Inflammatory macrophage treated with lipopolysaccharide for 1 hour (primary cell): Measurements from ENCODE around the gene ZBTB32.
"Not testable (repeated sequence)": the region's sequence is repeated elsewhere in the genome, so short reads cannot be mapped to it uniquely, and the experiment has no call there.

Experiments used
- DNase-seq, 2 donors: peaks; one replicate each; pipeline ENCODE4 v3.0.0-alpha.2; 2020 to 2022

ZBTB32 gene

DNA sequence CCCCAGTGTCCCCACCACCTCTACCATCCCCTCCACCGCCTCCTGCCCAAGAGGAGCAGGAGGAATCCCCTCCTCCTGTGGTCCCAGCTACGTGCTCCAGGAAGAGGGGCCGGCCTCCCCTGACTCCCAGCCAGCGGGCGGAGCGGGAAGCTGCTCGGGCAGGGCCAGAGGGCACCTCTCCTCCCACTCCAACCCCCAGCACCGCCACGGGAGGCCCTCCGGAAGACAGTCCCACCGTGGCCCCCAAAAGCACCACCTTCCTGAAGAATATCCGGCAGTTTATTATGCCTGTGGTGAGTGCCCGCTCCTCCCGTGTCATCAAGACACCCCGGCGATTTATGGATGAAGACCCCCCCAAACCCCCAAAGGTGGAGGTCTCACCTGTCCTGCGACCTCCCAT lies 16.3 kb downstream of the ZBTB32 start:
- DNase-seq = no peak

DNA sequence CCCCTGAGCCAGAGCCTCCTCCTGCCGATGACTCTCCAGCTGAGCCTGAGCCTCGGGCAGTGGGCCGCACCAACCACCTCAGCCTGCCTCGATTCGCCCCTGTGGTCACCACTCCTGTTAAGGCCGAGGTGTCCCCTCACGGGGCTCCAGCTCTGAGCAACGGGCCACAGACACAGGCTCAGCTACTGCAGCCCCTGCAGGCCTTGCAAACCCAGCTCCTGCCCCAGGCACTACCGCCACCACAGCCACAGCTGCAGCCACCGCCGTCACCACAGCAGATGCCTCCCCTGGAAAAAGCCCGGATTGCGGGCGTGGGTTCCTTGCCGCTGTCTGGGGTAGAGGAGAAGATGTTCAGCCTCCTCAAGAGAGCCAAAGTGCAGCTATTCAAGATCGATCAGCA lies 17.0 kb downstream of the ZBTB32 start:
- no peak for DNase-seq

DNA sequence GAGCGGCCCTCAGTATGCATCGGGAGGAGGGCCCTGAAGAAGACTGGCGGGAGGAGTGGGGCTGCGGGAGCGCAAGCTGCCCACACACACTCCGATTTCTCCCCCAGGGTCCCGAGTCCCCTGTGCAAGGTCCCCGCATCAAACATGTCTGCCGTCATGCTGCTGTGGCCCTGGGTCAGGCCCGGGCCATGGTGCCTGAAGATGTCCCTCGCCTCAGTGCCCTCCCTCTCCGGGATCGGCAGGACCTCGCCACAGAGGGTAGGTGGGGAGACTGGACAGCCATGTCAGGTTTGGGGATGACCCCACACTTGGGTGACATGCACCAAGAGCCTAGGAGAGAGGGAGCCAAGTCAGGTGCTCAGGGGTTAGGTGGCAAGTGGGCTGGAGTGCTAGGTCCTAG lies 18.1 kb downstream of the ZBTB32 start:
- no peak for DNase-seq

- no peak for DNase-seq
Observed at GRCh38 chr19:35722897-35723296, 18.5 kb downstream of the ZBTB32 start.

GRCh38 chr19:35723671-35724070 lies 19.3 kb downstream of the ZBTB32 start:
- DNase-seq = no peak

- DNase-seq = not testable (repeated sequence)
Observed at GRCh38 chr19:35724132-35724531, 19.8 kb downstream of the ZBTB32 start.

DNA sequence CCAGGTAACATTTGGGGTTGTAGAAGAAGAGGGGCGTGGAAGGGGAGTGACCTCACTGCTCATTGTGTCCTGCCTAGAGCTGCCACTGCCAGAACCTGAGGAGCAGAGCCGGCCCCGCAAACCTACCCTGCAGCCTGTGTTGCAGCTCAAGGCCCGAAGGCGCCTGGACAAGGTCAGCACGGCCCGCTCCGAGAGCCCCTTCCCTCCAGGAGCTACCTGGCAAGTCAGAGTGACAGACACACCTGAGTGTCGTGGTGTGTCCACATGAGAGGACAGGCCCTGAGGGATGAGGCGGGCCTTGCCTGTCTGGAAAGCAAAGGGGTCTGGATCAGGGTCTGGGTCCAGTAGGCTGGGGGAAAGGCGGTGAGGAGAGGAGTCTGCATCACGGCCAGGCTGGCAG lies 20.2 kb downstream of the ZBTB32 start:
- DNase-seq = no peak

GRCh38 chr19:35725216-35725861 lies 21.0 kb downstream of the ZBTB32 start:
- no peak for DNase-seq

DNA sequence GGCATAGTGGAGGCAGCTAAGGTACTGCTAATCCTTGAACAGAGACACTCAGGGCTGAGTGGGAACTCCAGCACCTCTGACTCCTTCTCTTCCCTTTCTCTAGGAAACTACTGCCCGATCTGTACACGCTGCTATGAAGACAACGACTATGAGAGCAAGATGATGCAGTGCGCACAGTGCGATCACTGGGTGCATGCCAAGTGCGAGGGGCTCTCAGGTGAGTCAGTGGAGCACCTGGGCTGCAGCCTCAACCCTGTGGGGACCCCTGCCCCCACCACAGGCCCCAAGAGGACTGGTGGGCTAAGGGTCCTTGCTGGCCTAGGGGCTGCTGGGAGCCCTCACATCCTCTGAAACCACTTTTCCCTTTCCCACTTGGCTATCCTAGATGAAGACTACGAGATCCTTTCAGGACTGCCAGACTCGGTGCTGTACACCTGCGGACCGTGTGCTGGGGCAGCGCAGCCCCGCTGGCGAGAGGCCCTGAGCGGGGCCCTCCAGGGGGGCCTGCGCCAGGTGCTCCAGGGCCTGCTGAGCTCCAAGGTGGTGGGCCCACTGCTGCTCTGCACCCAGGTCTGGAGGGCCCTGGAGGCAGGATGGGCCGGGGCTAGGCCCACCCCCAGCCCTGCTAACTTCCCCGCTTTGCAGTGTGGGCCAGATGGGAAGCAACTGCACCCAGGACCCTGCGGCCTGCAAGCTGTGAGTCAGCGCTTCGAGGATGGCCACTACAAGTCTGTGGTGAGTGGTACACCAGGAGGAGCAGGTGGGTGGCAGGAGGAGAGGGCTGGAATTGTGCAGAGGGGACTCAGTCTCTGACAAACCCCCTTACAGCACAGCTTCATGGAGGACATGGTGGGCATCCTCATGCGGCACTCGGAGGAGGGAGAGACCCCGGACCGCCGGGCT lies 22.9 kb downstream of the ZBTB32 start:
- no peak for DNase-seq

DNA sequence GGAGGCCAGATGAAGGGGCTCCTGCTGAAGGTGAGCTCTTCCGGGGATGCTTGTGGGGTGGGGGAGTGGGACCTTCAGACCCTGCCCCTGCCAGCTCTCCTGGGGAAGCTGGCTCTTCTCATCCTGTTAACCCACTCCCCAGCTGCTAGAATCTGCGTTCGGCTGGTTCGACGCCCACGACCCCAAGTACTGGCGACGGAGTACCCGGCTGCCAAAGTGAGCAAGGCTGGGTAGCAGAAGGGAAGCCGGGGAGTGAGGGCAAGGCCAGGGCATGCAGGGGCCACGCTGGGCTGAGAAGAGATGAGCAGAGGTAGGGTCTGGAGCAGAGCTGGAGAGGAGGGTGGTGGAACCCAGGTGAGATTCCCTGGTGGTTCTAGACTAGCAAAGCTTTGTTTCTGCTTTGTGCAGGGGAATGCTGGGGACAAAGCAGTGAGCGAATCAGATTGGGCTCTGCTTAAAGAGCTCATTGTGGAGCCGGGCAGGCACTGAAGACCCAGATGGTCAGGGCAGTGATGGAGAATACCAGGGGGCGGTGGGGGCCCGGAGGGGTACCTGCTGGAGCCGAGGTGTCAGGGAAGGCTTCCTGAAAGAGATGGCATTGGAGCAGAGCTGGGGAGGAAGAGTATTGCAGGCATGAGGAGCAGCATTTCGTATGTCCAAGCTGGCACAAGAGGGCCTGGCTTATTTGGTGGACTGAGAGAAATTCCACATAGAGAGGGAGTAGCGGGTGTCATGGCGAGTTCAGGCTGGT lies 23.8 kb downstream of the ZBTB32 start:
- no peak for DNase-seq

DNA sequence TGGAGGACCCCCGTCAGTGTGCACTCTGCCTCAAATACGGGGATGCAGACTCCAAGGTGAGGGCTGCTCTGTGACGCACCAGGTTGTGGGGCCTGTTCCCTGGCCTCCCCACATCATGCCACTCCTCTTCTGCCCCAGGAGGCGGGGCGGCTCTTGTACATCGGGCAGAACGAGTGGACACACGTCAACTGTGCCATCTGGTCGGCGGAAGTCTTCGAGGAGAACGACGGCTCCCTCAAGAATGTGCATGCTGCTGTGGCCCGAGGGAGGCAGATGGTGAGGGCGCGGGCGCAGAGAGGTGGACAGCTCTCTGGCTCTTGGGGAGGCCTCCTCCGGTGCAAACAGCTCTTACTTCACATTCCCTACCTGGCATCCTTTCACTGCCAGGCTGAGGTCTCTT lies 24.7 kb downstream of the ZBTB32 start:
- DNase-seq = no peak

DNA sequence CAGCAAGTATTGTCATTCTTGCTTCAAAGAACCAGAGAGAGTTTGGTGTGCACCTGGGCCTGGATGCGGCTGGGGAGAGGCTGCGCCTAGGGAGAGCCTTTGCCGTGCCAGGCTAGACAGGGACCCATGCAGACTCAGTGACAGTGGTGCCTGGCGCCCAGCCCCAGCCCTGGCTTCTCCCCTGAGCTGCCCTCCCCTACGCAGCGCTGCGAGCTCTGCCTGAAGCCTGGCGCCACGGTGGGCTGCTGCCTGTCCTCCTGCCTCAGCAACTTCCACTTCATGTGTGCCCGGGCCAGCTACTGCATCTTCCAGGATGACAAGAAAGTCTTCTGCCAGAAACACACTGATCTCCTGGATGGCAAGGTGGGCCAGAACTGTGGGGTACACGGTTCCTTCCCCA lies 25.4 kb downstream of the ZBTB32 start:
- DNase-seq = no peak

DNA sequence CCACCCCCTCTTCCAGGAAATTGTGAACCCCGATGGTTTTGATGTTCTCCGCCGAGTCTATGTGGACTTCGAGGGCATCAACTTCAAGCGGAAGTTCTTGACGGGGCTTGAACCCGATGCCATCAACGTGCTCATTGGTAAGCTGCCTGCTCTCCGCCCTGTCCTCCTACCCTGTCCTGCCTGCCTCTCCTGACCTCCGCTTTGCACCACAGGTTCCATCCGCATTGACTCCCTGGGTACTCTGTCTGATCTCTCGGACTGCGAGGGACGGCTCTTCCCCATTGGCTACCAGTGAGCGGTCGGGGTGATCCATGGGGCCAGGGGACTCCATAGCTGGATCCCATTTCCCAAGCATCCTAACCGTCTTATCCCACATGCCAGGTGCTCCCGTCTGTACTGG lies 26.0 kb downstream of the ZBTB32 start:
- DNase-seq = no peak

DNA sequence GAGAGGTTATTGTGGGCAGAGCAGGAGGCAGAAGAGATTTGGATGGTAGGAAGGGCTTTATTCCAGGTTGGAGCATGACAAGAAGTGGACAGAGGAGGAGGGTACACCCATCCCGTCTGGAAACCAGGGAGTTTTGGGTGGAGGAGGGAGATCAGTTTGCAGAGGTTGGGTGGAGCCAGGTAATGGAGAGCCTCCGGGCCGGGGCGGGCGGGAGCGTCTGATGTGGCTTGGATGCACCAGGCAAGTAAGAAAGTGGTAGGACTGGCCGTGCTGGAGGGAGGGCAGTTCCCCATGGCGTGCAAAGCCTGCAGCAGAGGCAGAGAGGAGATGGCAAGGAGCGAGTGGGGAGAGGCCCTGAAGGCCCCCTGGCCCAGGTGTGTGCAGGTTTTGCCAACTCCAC lies 27.0 kb downstream of the ZBTB32 start:
- DNase-seq = no peak

GRCh38 chr19:35731779-35732405 lies 27.5 kb downstream of the ZBTB32 start:
- DNase-seq = no peak

- DNase-seq = no peak
Observed at GRCh38 chr19:35732540-35733179, 28.3 kb downstream of the ZBTB32 start.

GRCh38 chr19:35733180-35734125 lies 29.1 kb downstream of the ZBTB32 start:
- no peak for DNase-seq

DNA sequence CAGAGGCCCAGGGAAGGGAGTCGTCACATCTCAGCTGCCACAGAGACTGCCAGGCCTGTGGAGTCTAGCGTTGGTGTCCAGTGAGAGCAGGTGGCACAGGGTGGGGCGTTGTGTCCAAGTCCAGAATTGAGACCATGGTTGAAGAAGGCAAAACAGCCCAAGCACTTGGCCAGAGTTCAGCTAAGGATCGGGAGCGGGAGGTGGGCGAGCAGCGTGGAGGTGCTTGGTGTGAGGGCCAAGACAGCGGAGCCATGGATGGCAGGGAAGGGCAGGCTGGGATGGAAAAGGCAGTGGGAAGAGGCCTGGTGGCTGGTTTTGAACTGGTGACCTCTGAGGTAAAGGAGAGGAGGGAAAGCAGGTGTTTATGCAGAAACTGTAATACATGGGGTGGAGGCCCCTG lies 29.9 kb downstream of the ZBTB32 start:
- DNase-seq = no peak

GRCh38 chr19:35734889-35735288 lies 30.5 kb downstream of the ZBTB32 start:
- DNase-seq = no peak

- no peak for DNase-seq
Observed at GRCh38 chr19:35736913-35737886, 32.8 kb downstream of the ZBTB32 start.
